Activated T-cell treated with anti-CD3 and anti-CD28 coated beads, Interleukin-2, amount 50 U/mL, for 72 hours (primary cell): ENCODE results near the gene ADGRL1. TPM values are rescaled to one million over a fixed set of nuclear protein-coding genes. Genes with fewer than 3 reads are reported as not detected.
A peak's percentile ranks its signal among the peaks of the same experiment; 100 is the strongest.
"Not testable (repeated sequence)": the region's sequence is repeated elsewhere in the genome, so short reads cannot be mapped to it uniquely, and the experiment has no call there.

Experiments used
- ATAC-seq, 2 donors: fragments of 150-1000 bp; cut with Tn5 transposase; replicated peaks in 1 of 2; 2 replicates each; pipeline ENCODE4 v1.10.0; 2021; ENCODE audit warnings: moderate library complexity in 2 of 2, mild to moderate bottlenecking in 1 of 2
- DNase-seq, 2 donors: peaks; one replicate each; pipeline ENCODE4 v3.0.0; 2021 to 2022; ENCODE audit warnings: mixed read lengths in 1 of 2
- H3K27ac Mint-ChIP-seq: one replicate; pipeline ENCODE4 v1.8.0; 2022; ENCODE audit warnings: mild to moderate bottlenecking, moderate library complexity, mixed read lengths
- H3K27me3 Mint-ChIP-seq: one replicate; pipeline ENCODE4 v1.8.0; 2022; ENCODE audit warnings: low read depth, mixed read lengths
- H3K36me3 Mint-ChIP-seq, 2 donors: one replicate each; pipeline ENCODE4 v1.8.0; 2022; ENCODE audit warnings: mixed read lengths in 2 of 2, mild to moderate bottlenecking in 1 of 2; ENCODE audit not compliant: insufficient read depth in 2 of 2
- H3K4me1 Mint-ChIP-seq: one replicate; pipeline ENCODE4 v1.8.0; 2022; ENCODE audit warnings: low read depth, mixed read lengths
- H3K4me3 Mint-ChIP-seq, 2 donors: one replicate each; pipeline ENCODE4 v1.8.0; 2022; ENCODE audit warnings: mild to moderate bottlenecking in 2 of 2, mixed read lengths in 2 of 2, moderate library complexity in 2 of 2
- H3K9me3 Mint-ChIP-seq, 2 donors: one replicate each; pipeline ENCODE4 v1.8.0; 2022; ENCODE audit warnings: mixed read lengths in 2 of 2
- total RNA-seq, 2 donors: library from RNA; stranded (reverse); gene quantifications; one replicate each; pipeline ENCODE4 v1.2.3, GENCODE V29; 2022

ADGRL1 gene
- total RNA-seq, 2 donors from 2014 or later = 15.0 to 21.2 TPM

DNA sequence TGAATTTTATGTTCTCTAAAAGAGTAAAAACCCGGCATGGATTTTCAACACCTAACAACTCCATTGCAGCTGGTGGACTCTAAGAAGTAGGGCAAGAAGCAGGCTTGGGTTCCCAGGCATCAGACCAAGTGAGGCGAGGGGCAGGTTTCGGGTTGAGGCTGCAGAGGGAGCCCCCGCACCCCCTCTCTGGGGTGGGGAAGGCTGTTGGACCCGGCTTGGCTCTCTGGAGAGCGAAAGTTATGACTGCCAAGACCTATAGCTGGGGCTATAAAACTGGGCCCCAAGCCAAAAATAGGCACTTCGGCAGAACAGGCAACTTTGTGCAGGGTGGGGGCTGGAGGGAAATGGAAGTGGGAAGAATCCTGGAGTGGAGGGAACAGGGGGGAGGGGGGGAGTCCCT, 1.8 kb upstream of the ADGRL1 start:
- peaks cover 34% of the 10 kb centered on the region for H3K4me1 Mint-ChIP-seq
- DNase-seq, H3K9me3 Mint-ChIP-seq, H3K36me3 Mint-ChIP-seq, H3K27ac Mint-ChIP-seq: not testable (repeated sequence)
- H3K4me3 Mint-ChIP-seq = peak overlapping the region; percentile 87 to 90
- ATAC-seq = peak in 1 of 2 donors; percentile 4
- peaks cover 38% of the 10 kb centered on the region for H3K27me3 Mint-ChIP-seq

DNA sequence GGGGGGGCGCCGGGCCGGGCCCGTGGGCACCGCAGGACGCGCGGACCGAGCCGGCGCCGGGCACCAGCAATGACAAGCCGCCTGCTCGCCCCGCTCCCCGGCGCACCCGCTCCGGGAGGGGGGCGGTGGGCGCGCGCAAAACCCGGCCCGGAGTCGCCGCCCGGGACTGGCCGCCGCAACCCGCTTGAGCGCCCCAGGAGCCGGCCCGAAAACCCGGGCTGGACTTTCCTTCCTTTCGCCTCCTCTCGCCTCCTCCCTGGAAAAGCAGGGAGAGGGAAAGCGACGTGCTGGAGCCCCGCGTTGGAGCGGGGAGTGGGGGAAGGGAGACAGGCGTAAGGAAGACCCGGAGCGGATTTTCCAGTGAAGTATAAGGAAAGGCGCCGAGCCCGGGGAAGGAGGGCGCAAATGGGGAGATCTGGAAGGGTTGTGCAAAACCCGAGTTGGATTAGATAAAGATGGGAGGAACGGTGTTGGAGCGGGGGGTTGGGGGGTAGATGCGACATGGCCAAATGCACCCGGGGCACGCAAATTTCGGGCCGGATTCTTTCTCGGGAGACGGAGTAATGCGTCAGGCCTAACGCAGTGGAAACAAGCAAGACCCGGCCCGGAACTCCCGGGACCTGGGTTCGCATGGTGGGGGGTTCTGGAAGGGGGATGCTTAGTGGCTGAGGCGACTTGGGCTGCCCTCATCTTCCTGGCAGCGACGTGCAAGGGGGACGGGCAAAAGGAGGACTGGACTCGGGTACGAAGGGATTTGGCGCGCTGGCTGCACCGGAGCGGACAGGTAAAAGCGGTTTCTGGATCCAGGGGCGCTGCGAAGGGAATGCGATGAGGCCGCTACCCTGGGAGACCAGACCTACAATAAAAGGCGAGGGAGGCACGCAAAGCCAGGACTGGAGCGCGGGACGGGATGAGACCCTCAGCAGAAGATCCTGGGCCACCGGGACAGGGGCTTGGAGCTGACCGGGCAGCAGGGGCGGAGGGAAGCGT, 1.1 kb upstream of the ADGRL1 start:
- Mint-ChIP-seq H3K4me3 (peak overlapping the region; percentile 87 to 90), H3K27ac (peak overlapping the region; percentile 93), H3K4me1 (peaks cover 34% of the 10 kb centered on the region), H3K27me3 (peaks cover 38% of the 10 kb centered on the region)
- H3K9me3 Mint-ChIP-seq, H3K36me3 Mint-ChIP-seq: not testable (repeated sequence)
- DNase-seq = peak; percentile 84 to 92
- ATAC-seq = peak; percentile 73 to 78

DNA sequence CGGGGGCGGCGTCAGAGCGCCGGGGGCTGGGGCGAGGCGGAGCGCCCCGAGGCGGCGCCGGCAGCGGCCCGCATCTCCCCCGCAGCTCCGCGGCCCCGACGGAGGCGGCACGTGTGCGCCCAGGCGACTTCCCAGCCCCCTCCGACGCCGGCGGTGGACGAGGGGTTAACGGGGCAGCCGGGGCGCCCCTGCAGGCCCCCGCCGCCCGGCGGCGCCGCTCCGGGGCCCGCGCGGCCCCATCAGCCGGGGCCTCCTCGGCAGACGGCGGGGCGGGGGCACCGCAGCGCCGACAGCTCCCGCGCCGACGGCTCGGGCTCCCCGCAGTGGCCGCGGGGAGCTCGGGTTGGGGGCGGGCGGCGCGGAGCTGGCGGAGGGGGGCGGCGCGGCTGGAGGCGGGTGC, 339 bp upstream of the ADGRL1 start:
- not testable (repeated sequence) for H3K9me3 Mint-ChIP-seq, H3K4me3 Mint-ChIP-seq, H3K27ac Mint-ChIP-seq, H3K36me3 Mint-ChIP-seq
- ATAC-seq = peak; percentile 26 to 40
- peak; percentile 27 to 33 for DNase-seq
- peaks cover 38% of the 10 kb centered on the region for H3K27me3 Mint-ChIP-seq
- peaks cover 34% of the 10 kb centered on the region for H3K4me1 Mint-ChIP-seq

DNA sequence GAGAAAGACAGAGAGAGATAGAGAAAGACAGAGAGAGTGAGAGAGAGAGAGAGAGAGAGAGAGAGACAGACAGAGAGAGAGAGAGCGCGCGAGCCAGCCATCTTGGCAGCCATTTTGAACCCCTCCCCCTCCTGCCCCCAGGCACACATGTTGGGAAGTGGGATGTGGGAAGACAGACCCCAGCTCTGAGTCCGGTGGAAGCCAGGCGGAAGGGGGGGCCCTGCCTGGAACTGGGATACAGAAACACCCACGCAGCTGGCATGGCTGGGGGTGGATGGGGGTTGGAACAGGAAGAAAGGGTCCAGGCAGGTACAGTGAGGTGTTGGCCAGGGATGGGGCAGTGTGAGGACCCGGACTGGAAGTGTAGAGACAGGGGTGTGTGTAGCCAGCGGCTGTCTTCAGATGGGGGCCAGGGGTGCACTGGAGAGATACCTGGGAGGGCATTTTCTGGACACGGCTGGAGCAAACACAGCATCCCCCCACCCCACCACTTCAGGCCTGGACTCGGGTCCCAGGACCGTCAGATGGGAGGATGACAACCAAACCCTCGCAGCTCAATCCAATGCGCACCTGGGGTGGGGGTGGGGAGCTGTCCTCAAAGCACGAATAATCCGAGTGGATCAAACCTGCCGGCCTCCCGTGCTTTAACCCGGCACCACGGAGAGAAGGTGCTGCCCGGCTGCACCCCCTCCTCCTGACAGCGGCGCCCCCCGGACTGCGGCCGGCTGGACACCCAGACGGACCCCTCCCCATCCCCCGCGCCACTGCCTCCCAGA, 1.1 kb downstream of the ADGRL1 start:
- H3K36me3 Mint-ChIP-seq, H3K9me3 Mint-ChIP-seq, ATAC-seq, DNase-seq: not testable (repeated sequence)
- peak overlapping the region; percentile 78 to 90 for H3K4me3 Mint-ChIP-seq
- peaks cover 39% of the 10 kb centered on the region for H3K4me1 Mint-ChIP-seq
- H3K27me3 Mint-ChIP-seq = peaks cover 33% of the 10 kb centered on the region
- peak overlapping the region; percentile 71 for H3K27ac Mint-ChIP-seq

- H3K36me3 Mint-ChIP-seq, H3K9me3 Mint-ChIP-seq, DNase-seq, ATAC-seq: not testable (repeated sequence)
- Mint-ChIP-seq H3K4me1 (peaks cover 39% of the 10 kb centered on the region), H3K4me3 (peak overlapping the region; percentile 78 to 90), H3K27ac (peak overlapping the region; percentile 71), H3K27me3 (peaks cover 28% of the 10 kb centered on the region)
Measured at GRCh38 chr19:14204219-14204618, 1.8 kb downstream of the ADGRL1 start.

DNA sequence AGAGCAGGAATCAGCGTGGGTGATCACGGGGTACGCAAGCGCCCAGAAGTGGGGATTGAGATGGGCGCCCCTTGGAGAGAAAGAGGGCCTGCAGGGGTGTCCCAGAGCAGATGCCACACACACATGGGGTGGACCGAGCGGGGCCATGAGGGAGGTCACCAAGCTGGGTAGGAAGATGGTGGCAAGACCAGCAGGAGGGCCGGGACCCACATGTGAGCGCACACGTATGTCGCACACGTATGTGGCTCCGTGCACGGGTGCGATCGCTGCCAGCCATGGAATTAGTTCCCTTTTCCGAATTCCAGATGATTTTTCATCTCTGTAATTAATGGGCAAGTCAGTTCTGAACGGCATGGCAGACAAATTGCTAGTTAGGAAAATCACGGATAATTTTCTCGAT, 2.2 kb downstream of the ADGRL1 start:
- not testable (repeated sequence) for H3K9me3 Mint-ChIP-seq, DNase-seq, ATAC-seq, H3K36me3 Mint-ChIP-seq
- peaks cover 39% of the 10 kb centered on the region for H3K4me1 Mint-ChIP-seq
- H3K27me3 Mint-ChIP-seq = peaks cover 26% of the 10 kb centered on the region
- peak overlapping the region; percentile 71 for H3K27ac Mint-ChIP-seq
- H3K4me3 Mint-ChIP-seq = peak overlapping the region; percentile 78 to 90

GRCh38 chr19:14203177-14203576, 2.8 kb downstream of the ADGRL1 start:
- no peak overlapping the region for H3K27ac Mint-ChIP-seq
- H3K9me3 Mint-ChIP-seq = no peaks in the 10 kb centered on the region
- peaks cover 34% of the 10 kb centered on the region for H3K4me1 Mint-ChIP-seq
- no peak overlapping the region for H3K4me3 Mint-ChIP-seq
- H3K36me3 Mint-ChIP-seq = peaks cover 0 to 5% of the 10 kb centered on the region in 2 donors
- no peak for ATAC-seq
- DNase-seq = no peak
- peaks cover 19% of the 10 kb centered on the region for H3K27me3 Mint-ChIP-seq

- not testable (repeated sequence) for H3K9me3 Mint-ChIP-seq, H3K27ac Mint-ChIP-seq, H3K4me3 Mint-ChIP-seq, H3K36me3 Mint-ChIP-seq, ATAC-seq, DNase-seq
- H3K27me3 Mint-ChIP-seq = peaks cover 12% of the 10 kb centered on the region
- peaks cover 30% of the 10 kb centered on the region for H3K4me1 Mint-ChIP-seq
Measured at GRCh38 chr19:14201481-14201880, 4.5 kb downstream of the ADGRL1 start.

DNA sequence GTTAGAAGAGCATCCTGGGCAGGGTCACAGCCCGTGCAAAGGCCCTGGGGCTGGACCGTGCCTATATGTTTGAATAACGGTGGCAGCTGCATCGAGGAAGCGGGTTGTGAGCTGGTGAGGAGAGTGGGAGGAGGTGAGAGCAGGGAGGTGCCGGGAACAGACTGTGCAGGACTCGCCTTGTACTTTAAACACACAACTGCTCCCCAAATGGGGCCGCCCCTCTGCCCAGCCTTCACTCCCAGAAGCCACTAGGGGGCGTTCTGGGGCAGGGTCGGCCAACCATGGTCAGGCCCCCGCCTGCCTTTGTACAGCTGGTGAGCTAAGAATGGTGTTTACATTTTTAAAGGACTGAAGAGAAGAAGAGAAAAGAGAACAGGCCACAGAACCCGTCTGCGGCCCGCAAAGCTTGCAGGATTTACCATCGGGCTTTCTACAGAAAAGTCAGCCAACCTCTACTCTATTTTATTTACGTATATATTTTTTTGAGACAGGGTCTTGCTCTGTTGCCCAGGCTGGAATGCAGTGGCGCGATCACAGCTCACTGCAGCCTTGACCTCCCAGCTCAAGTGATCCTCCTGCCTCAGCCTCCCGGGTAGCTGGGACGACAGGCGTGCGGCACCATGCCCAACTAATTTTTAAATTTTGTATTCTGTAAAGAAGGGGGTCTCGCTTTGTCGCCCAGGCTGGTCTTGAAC, 5.7 kb downstream of the ADGRL1 start:
- peaks cover 39% of the 10 kb centered on the region for H3K4me1 Mint-ChIP-seq
- not testable (repeated sequence) for H3K36me3 Mint-ChIP-seq

DNA sequence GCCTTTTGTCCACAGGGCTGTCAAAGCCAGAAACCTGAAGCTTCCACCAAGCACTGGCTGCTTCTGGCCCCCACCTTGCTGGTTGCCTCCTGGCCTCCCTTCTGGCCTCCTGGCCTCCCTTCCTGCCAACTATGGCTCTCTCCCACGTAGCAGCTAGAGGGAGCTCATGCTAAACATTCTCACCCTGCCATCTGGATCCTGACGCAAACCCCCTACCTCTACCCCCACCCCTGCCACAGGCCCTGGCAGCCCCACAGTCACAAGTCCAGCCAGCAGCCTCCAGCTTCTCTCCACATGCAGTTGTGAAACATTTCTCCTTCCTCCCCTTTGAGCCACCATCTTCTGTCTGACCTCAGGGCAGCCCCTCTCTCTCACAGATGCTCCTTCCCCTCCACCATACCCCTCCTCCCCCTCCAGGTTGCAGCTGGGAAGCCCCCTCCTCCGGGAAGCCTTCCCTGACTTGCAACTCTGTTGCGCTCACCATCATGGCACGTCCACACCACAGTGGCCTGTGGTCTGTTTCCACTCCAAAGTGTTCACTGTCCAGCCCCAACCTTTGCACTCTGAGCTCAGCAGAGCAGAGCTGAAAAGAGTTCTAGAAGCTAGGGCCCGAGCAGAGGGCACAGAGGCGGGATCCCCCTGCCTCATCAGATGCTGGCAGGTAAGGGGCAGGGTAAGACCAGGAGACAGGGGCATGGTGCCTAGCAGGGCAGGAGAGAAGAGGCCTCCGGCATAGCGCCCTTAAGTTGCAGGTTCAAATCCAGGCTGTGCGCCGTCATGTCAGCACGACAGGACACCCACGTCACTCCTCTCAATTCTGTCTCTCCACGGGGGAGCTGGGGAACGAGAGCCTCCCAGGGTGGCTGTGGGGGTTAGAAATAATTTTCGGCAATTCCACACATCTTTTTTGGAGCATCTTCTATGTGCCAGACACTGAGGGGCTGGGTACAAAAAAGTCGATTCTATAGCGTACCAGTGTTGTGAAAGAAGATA, 7.3 kb downstream of the ADGRL1 start:
- no peak for DNase-seq
- no peak for ATAC-seq
- Mint-ChIP-seq H3K4me3 (no peak overlapping the region), H3K36me3 (no peaks in the 10 kb centered on the region), H3K27ac (no peak overlapping the region), H3K4me1 (peaks cover 25% of the 10 kb centered on the region), H3K9me3 (no peaks in the 10 kb centered on the region), H3K27me3 (no peaks in the 10 kb centered on the region)

More for the DNA sequence above, 5.7 kb downstream of the ADGRL1 start:
- peak; percentile 71 to 77 for ATAC-seq
- DNase-seq = peak; percentile 61 to 69
- H3K9me3 Mint-ChIP-seq, H3K27ac Mint-ChIP-seq, H3K4me3 Mint-ChIP-seq: not testable (repeated sequence)
- H3K27me3 Mint-ChIP-seq = peaks cover 12% of the 10 kb centered on the region

DNA sequence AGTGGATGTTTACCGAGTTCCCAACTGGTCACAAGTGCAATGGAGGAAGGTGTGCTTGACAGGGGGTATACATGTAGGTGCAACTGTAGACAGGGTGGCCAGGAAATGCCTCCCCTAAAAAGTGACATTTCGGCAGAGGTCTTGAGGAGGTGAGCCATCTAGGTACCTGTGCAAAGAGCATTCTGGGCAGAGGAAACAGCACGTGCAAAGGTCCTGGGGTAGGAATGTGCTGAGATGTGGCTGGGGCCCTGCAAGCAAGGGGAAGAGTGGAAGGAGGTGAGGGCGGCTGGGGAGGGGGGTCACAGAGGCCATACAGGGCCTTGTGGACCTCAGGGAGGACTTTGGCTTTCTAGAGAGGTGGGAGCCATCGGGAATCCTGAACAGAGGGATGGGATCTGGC, 8.1 kb downstream of the ADGRL1 start:
- ATAC-seq = no peak
- Mint-ChIP-seq H3K36me3 (no peaks in the 10 kb centered on the region), H3K4me3 (no peak overlapping the region), H3K27ac (no peak overlapping the region), H3K27me3 (no peaks in the 10 kb centered on the region), H3K9me3 (no peaks in the 10 kb centered on the region), H3K4me1 (peaks cover 23% of the 10 kb centered on the region)
- no peak for DNase-seq

DNA sequence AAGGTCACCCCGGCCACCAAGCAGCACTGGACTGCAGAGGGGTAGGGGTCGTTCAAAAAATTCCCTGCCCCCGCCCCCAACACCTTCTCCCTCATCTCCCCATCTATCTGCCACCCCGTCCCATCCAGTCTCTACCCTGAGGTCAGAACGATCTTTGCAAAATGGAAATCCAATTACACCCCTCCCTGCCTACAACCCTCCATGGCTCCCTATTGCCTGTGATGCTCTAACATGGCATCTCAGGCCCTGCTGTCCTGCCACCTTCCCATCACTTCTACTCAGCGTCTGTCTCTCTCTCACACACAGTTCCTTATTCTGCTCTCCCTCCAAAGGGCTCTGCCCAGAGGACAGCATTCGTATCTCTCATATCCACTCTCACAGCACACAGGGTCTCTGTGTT, 8.7 kb downstream of the ADGRL1 start:
- not testable (repeated sequence) for H3K4me3 Mint-ChIP-seq, ATAC-seq, DNase-seq, H3K9me3 Mint-ChIP-seq, H3K36me3 Mint-ChIP-seq, H3K27ac Mint-ChIP-seq, H3K27me3 Mint-ChIP-seq
- H3K4me1 Mint-ChIP-seq = peaks cover 23% of the 10 kb centered on the region
